ENCODE measurements around the gene KRT7.

The KRT7 gene

DNA sequence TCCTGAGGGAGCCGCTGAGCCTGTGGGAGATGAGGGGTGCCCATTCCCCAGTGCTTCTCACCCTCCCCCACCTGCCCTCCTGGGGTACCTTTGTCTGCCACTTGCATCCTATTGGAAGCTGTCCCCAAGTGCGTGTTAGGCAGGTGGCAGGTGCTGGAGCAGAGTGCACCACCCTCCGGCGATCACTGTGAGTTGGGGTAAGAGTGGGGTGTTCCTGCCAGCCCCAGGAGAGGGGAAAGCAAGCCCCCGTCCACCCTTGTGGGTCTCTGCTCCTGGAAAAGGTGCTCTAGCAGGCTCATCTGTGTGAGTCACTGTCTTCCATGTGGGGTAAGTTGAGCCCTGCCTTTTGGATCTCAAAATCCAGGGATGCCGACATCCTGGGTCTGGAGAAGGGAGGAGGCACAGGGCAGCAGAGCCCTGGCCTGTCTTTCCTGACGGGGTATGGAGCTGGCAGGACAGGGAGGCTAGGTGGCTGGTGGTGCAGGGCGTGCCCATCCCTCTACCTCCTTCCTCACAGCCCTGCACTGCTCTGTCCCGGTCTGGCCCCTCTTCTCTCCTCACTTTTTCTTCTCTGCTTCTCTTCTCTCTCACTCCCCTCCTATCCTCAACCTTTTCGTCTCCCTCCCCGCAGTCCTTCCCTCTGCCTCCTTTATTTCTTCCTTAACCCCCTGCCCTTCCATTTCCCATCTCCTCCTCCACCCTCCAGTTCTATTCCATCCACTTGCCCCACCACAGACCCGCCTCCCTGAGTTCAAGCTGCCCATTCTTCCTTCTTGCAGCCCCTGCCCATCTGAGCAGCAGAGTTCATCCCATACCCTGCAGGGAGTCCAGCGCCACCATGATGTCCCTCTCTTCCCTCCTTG lies 20.1 kb upstream of the KRT7 start:
- no peak overlapping the region for H3K4me3 ChIP-seq (ENCODE audit: low read length in 2 of 2)
- H3K27me3 ChIP-seq (ENCODE audit: control insufficient read depth in 2 of 2, insufficient read depth in 2 of 2, low read length in 2 of 2), result peaks cover 0 to 2% of the 10 kb centered on the region in 2 donors
- H3K9me3 ChIP-seq (ENCODE audit: control insufficient read depth in 2 of 2, low read length in 2 of 2), result no peaks in the 10 kb centered on the region
- H3K27ac ChIP-seq (ENCODE audit: low read depth in 2 of 2, low read length in 2 of 2), result no peak overlapping the region
- no peaks in the 10 kb centered on the region for H3K36me3 ChIP-seq (ENCODE audit: control insufficient read depth in 2 of 2, insufficient read depth in 2 of 2, low read length in 2 of 2)
- H3K4me1 ChIP-seq (ENCODE audit: control insufficient read depth in 2 of 2, insufficient read depth in 2 of 2, low read length in 2 of 2), result peaks cover 0 to 9% of the 10 kb centered on the region in 2 donors
- H3K9ac ChIP-seq (ENCODE audit: low read depth in 1 of 2, low read length in 2 of 2), result no peak overlapping the region

DNA sequence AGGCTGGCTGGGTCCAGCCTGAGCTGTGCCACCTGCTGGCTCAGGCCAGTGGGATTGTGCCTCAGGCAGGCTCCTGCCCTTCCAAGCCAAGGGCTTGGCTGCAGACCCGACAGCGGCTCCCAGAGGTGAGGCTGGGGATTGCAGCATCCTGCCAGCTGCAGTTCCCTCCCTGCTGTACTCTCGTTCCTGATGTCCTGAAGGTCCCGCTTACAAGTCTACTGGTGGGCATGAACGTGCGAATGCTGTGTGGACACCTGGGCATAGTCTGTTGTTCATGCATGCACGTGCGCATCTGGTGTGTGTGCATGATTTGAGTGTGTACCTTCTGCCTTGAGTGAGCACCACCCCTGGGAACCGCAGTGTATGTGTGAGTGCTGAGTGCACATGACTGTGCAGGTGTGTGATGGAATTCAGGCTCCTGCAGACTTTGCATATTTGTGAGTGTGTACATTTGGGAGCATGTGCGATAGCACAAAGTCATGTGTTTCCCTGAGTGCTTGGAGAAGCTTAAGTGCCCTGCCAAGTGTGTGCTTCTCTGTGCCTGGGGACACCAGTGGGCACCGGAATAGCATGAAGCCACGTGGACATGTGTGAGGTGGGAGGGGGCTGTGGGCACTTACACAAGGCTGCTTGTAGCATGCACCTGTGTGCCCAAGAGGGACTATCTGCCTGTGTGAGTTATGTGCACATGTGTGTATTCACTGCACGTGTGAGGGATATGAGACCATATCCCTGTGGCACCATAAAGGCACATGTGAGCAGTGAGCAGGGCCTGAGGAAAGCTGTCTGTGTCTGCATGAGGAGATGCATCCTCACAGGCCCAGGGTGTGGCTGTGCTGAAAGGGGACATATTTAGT lies 19.3 kb upstream of the KRT7 start:
- no peaks in the 10 kb centered on the region for H3K36me3 ChIP-seq (ENCODE audit: control insufficient read depth in 2 of 2, insufficient read depth in 2 of 2, low read length in 2 of 2)
- no peak overlapping the region for H3K27ac ChIP-seq (ENCODE audit: low read depth in 2 of 2, low read length in 2 of 2)
- no peak overlapping the region for H3K9ac ChIP-seq (ENCODE audit: low read depth in 1 of 2, low read length in 2 of 2)
- H3K4me1 ChIP-seq (ENCODE audit: control insufficient read depth in 2 of 2, insufficient read depth in 2 of 2, low read length in 2 of 2), result peaks cover 0 to 10% of the 10 kb centered on the region in 2 donors
- H3K9me3 ChIP-seq (ENCODE audit: control insufficient read depth in 2 of 2, low read length in 2 of 2), result no peaks in the 10 kb centered on the region
- H3K4me3 ChIP-seq (ENCODE audit: low read length in 2 of 2), result no peak overlapping the region
- peaks cover 0 to 2% of the 10 kb centered on the region in 2 donors for H3K27me3 ChIP-seq (ENCODE audit: control insufficient read depth in 2 of 2, insufficient read depth in 2 of 2, low read length in 2 of 2)

DNA sequence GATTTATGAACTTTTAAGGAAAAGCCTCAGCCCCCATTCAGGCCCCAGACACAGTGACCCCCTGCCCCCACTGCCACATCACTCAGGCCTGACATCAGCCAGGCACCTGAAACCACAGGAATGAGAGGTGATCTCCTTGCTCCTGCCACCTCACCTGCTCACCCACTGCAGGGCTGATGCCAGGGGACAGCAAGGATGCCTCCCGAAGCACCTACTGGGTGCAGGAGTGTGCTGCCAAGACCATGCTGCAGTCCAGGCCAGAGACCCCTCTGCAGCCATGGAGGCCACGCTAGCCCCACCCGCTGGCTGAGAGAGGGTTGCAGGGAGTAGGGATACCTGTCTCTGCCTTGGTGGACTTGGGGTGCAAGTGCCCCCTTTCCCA lies 18.6 kb upstream of the KRT7 start:
- Histone ChIP-seq H3K9me3 (ENCODE audit: control insufficient read depth in 2 of 2, low read length in 2 of 2) (no peaks in the 10 kb centered on the region), H3K27ac (ENCODE audit: low read depth in 2 of 2, low read length in 2 of 2) (no peak overlapping the region), H3K9ac (ENCODE audit: low read depth in 1 of 2, low read length in 2 of 2) (no peak overlapping the region), H3K36me3 (ENCODE audit: control insufficient read depth in 2 of 2, insufficient read depth in 2 of 2, low read length in 2 of 2) (no peaks in the 10 kb centered on the region), H3K4me1 (ENCODE audit: control insufficient read depth in 2 of 2, insufficient read depth in 2 of 2, low read length in 2 of 2) (peaks cover 0 to 10% of the 10 kb centered on the region in 2 donors), H3K27me3 (ENCODE audit: control insufficient read depth in 2 of 2, insufficient read depth in 2 of 2, low read length in 2 of 2) (peaks cover 0 to 2% of the 10 kb centered on the region in 2 donors), H3K4me3 (ENCODE audit: low read length in 2 of 2) (no peak overlapping the region)

DNA sequence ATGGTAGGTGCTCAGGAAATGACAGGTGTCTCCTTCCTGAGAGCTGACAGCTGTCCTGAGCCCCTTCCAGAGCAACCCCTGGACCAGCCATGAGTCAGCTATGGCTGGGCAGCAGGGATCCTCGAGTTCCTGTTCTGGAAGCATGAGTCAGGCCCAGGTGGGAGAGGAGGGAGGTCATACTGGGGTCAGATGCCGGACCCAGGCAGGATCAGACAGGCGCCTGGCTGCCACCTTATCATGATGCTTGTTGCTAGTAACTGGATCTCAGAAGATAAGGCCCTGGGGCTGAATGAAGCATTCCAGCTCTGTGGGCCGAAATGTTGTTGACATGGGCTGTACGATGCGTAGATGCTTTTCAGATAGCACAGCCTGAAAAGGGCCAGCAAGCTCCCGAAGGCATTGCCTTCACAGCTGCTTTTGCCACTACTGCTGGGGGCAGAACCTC lies 17.4 kb upstream of the KRT7 start:
- H3K4me1 ChIP-seq (ENCODE audit: control insufficient read depth in 2 of 2, insufficient read depth in 2 of 2, low read length in 2 of 2), result peaks cover 3 to 10% of the 10 kb centered on the region in 2 donors
- H3K27me3 ChIP-seq (ENCODE audit: control insufficient read depth in 2 of 2, insufficient read depth in 2 of 2, low read length in 2 of 2), result peaks cover 0 to 2% of the 10 kb centered on the region in 2 donors
- H3K9ac ChIP-seq (ENCODE audit: low read depth in 1 of 2, low read length in 2 of 2), result no peak overlapping the region
- H3K9me3 ChIP-seq (ENCODE audit: control insufficient read depth in 2 of 2, low read length in 2 of 2), result no peaks in the 10 kb centered on the region
- no peak overlapping the region for H3K27ac ChIP-seq (ENCODE audit: low read depth in 2 of 2, low read length in 2 of 2)
- no peaks in the 10 kb centered on the region for H3K36me3 ChIP-seq (ENCODE audit: control insufficient read depth in 2 of 2, insufficient read depth in 2 of 2, low read length in 2 of 2)
- no peak overlapping the region for H3K4me3 ChIP-seq (ENCODE audit: low read length in 2 of 2)

DNA sequence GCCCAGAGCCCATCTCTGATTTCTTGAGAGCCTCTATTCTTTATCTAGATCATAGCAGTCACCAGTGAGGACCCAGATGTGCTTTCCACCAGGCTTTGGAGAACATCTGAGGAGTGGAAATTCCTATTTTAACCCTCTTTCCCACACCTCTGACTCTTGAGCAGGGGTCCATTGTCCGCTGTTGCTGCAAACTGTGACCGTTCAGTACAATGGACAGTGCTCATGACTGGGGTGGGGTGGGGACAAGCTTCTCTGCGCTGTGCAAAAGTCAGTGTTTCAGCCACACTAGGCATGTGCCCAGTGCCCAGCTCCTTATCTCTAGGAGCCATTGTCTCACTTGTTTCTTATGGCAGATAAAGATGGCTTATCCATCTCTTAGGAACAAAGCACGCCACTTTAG lies 16.9 kb upstream of the KRT7 start:
- Histone ChIP-seq H3K4me3 (ENCODE audit: low read length in 2 of 2) (no peak overlapping the region), H3K27ac (ENCODE audit: low read depth in 2 of 2, low read length in 2 of 2) (no peak overlapping the region), H3K9me3 (ENCODE audit: control insufficient read depth in 2 of 2, low read length in 2 of 2) (no peaks in the 10 kb centered on the region), H3K4me1 (ENCODE audit: control insufficient read depth in 2 of 2, insufficient read depth in 2 of 2, low read length in 2 of 2) (peaks cover 4 to 10% of the 10 kb centered on the region in 2 donors), H3K27me3 (ENCODE audit: control insufficient read depth in 2 of 2, insufficient read depth in 2 of 2, low read length in 2 of 2) (peaks cover 0 to 2% of the 10 kb centered on the region in 2 donors), H3K9ac (ENCODE audit: low read depth in 1 of 2, low read length in 2 of 2) (no peak overlapping the region), H3K36me3 (ENCODE audit: control insufficient read depth in 2 of 2, insufficient read depth in 2 of 2, low read length in 2 of 2) (no peaks in the 10 kb centered on the region)

DNA sequence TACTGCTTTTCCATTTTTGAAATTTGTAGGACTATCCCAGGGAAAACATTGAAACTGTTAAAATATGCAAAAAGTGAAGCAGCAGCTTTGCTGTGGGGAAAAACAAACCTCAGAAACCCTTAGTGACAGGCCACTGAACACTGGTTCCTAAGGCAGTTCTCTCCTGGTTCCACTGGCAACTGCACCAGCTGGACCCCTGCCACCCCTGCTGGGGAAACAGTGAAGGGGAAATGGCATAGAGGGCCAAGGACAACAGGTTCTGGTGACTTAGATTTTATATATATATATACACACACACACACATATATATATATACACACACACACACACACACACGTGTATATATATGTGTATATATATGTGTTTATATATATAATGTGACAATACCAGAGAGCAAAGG lies 16.2 kb upstream of the KRT7 start:
- peaks cover 2 to 3% of the 10 kb centered on the region in 2 donors for H3K27me3 ChIP-seq (ENCODE audit: control insufficient read depth in 2 of 2, insufficient read depth in 2 of 2, low read length in 2 of 2)
- H3K4me3 ChIP-seq (ENCODE audit: low read length in 2 of 2), result no peak overlapping the region
- peaks cover 4 to 13% of the 10 kb centered on the region in 2 donors for H3K4me1 ChIP-seq (ENCODE audit: control insufficient read depth in 2 of 2, insufficient read depth in 2 of 2, low read length in 2 of 2)
- H3K9ac ChIP-seq (ENCODE audit: low read depth in 1 of 2, low read length in 2 of 2), result no peak overlapping the region
- no peaks in the 10 kb centered on the region for H3K36me3 ChIP-seq (ENCODE audit: control insufficient read depth in 2 of 2, insufficient read depth in 2 of 2, low read length in 2 of 2)
- H3K9me3 ChIP-seq (ENCODE audit: control insufficient read depth in 2 of 2, low read length in 2 of 2), result no peaks in the 10 kb centered on the region
- no peak overlapping the region for H3K27ac ChIP-seq (ENCODE audit: low read depth in 2 of 2, low read length in 2 of 2)

DNA sequence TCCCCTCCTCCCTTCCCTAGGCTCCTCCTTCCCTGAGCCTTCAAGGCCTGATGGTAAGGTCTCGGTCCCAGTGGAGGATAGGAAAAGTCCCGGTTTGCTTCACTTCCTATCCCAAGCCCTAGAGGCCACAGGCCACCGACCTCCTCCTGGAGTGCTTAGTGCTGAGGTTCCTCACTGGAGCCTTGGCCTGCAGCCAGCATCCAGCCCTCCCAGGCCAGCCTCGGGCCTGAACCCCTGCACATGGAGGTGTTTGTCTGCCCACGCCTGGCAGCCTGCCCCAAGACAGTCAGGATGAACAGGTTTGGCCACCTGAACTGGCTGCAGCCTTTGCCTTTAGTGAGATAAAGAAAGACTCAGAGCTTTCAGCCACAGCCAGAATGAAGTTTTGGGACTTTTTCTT lies 15.8 kb upstream of the KRT7 start:
- Histone ChIP-seq H3K4me3 (ENCODE audit: low read length in 2 of 2) (no peak overlapping the region), H3K36me3 (ENCODE audit: control insufficient read depth in 2 of 2, insufficient read depth in 2 of 2, low read length in 2 of 2) (no peaks in the 10 kb centered on the region), H3K27ac (ENCODE audit: low read depth in 2 of 2, low read length in 2 of 2) (peak overlapping the region in 1 of 2 donors; percentile 31), H3K4me1 (ENCODE audit: control insufficient read depth in 2 of 2, insufficient read depth in 2 of 2, low read length in 2 of 2) (peaks cover 4 to 16% of the 10 kb centered on the region in 2 donors), H3K9me3 (ENCODE audit: control insufficient read depth in 2 of 2, low read length in 2 of 2) (no peaks in the 10 kb centered on the region), H3K9ac (ENCODE audit: low read depth in 1 of 2, low read length in 2 of 2) (no peak overlapping the region), H3K27me3 (ENCODE audit: control insufficient read depth in 2 of 2, insufficient read depth in 2 of 2, low read length in 2 of 2) (peaks cover 4% of the 10 kb centered on the region in 2 donors)

DNA sequence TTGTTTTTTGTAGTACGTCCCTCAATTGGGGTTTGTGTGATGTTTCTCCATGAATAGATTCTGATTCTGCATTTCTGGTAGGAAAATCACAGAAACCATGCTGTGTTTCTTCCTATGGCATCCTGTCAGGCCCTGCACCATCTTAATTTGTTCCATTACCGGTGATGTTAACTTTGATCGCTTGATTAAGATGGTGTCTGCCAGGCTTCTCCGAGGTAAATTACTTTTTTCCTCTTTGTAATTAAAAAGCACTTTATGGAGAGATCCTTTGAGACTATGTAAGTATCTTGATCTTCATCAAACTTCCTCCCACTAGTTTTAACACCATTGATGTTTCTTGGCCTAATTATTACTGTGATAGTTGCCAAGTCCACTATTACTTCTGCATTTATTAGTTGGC lies 15.0 kb upstream of the KRT7 start:
- Histone ChIP-seq H3K4me3 (ENCODE audit: low read length in 2 of 2) (no peak overlapping the region), H3K9me3 (ENCODE audit: control insufficient read depth in 2 of 2, low read length in 2 of 2) (no peaks in the 10 kb centered on the region), H3K4me1 (ENCODE audit: control insufficient read depth in 2 of 2, insufficient read depth in 2 of 2, low read length in 2 of 2) (peaks cover 4 to 16% of the 10 kb centered on the region in 2 donors), H3K9ac (ENCODE audit: low read depth in 1 of 2, low read length in 2 of 2) (no peak overlapping the region), H3K36me3 (ENCODE audit: control insufficient read depth in 2 of 2, insufficient read depth in 2 of 2, low read length in 2 of 2) (no peaks in the 10 kb centered on the region), H3K27ac (ENCODE audit: low read depth in 2 of 2, low read length in 2 of 2) (no peak overlapping the region), H3K27me3 (ENCODE audit: control insufficient read depth in 2 of 2, insufficient read depth in 2 of 2, low read length in 2 of 2) (peaks cover 4% of the 10 kb centered on the region in 2 donors)

DNA sequence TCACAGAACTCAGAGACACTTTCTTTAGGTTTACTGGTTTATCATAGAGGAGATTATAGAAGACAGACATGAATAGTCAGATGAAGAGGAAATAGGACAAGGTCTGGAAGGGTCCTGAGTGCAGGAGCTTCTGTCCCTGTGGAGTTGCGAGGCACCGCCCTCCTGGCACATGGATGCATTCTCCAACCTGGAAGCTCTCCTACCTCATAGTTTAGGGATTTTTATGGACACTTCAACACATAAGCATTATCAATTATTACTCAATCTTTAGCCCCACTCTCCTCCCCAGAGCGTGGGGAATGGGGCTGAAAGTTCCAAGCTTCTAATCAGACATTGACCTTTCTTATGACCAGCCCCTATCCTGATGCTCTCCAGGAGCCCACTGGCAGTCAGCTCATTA lies 12.6 kb upstream of the KRT7 start:
- Histone ChIP-seq H3K9me3 (ENCODE audit: control insufficient read depth in 2 of 2, low read length in 2 of 2) (no peaks in the 10 kb centered on the region), H3K36me3 (ENCODE audit: control insufficient read depth in 2 of 2, insufficient read depth in 2 of 2, low read length in 2 of 2) (no peaks in the 10 kb centered on the region), H3K4me3 (ENCODE audit: low read length in 2 of 2) (no peak overlapping the region), H3K4me1 (ENCODE audit: control insufficient read depth in 2 of 2, insufficient read depth in 2 of 2, low read length in 2 of 2) (peaks cover 4 to 16% of the 10 kb centered on the region in 2 donors), H3K9ac (ENCODE audit: low read depth in 1 of 2, low read length in 2 of 2) (no peak overlapping the region), H3K27ac (ENCODE audit: low read depth in 2 of 2, low read length in 2 of 2) (no peak overlapping the region), H3K27me3 (ENCODE audit: control insufficient read depth in 2 of 2, insufficient read depth in 2 of 2, low read length in 2 of 2) (peaks cover 2 to 4% of the 10 kb centered on the region in 2 donors)
